Measurements from ENCODE around the gene NFKBIZ.
A peak's percentile ranks its signal among the peaks of the same experiment; 100 is the strongest.

DNA sequence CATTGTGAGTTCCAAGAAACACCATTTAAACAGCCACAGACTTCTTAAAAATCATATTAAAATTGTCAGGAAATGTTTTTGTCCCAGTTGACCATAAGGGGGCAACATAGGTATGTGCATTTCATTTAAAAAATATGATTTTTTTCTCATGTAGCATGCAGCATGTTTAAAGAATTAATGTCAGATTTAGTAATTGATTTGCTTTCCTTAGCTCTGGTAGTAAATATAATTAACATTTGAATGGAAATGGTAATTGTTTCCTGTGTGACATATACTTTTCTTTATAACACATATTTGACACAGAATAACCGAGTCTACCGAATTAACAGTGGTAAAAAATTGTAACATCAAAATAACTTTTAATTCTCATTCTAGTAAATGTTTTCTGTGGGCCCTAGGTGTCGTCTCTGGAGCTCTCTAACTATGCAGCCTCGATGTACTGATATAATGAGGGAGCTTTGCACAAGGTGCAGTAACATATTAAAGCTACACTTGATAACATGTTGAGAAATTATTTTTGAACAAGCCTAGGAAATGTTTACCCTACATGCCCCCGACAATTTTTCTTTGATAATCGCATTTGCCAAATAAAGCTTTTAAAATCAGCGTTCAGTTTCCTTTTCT is 35.4 kb upstream of the NFKBIZ start:
- TF ChIP-seq, protein P1, sequence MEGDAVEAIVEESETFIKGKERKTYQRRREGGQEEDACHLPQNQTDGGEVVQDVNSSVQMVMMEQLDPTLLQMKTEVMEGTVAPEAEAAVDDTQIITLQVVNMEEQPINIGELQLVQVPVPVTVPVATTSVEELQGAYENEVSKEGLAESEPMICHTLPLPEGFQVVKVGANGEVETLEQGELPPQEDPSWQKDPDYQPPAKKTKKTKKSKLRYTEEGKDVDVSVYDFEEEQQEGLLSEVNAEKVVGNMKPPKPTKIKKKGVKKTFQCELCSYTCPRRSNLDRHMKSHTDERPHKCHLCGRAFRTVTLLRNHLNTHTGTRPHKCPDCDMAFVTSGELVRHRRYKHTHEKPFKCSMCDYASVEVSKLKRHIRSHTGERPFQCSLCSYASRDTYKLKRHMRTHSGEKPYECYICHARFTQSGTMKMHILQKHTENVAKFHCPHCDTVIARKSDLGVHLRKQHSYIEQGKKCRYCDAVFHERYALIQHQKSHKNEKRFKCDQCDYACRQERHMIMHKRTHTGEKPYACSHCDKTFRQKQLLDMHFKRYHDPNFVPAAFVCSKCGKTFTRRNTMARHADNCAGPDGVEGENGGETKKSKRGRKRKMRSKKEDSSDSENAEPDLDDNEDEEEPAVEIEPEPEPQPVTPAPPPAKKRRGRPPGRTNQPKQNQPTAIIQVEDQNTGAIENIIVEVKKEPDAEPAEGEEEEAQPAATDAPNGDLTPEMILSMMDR (IDR thresholded peaks at IDR 0.05; ENCODE audit: low read depth, low read length): peak; percentile 76
- TF ChIP-seq EZH2phosphoT487 (IDR thresholded peaks at IDR 0.05; ENCODE audit: low read depth): no peak
